Thyroid gland (tissue), 4 donors: Measurements from ENCODE around the gene DACH1. TPM values are rescaled to one million over a fixed set of nuclear protein-coding genes. Genes with fewer than 3 reads are reported as not detected.

ENCODE experiments used
- DNase-seq, 2 donors: peaks; one replicate each; pipeline ENCODE4 v3.0.0-alpha.2; 2019
- H3K27ac ChIP-seq, 3 donors: fragments of 200-600 bp; sonication (generic); 1 replicate in 2 of 3; 2 replicates in 1 of 3; pipeline ENCODE4 v1.5.1; 2016 to 2019; ENCODE audit warnings: mild to moderate bottlenecking in 1 of 3, moderate library complexity in 1 of 3
- H3K27me3 ChIP-seq: fragments of 200-600 bp; sonication (generic); one replicate; pipeline ENCODE4 v1.5.1; 2019
- H3K36me3 ChIP-seq, 2 donors: fragments of 200-600 bp; sonication (generic); one replicate each; pipeline ENCODE4 v1.5.1; 2016 to 2019
- H3K4me1 ChIP-seq, 2 donors: fragments of 200-600 bp; sonication (generic); one replicate each; pipeline ENCODE4 v1.5.1; 2017 to 2019
- H3K4me3 ChIP-seq, 3 donors: fragments of 200-600 bp; sonication (generic); replicated peaks in 1 of 3; 1 replicate in 2 of 3; 2 replicates in 1 of 3; pipeline ENCODE4 v1.5.1; 2016; ENCODE audit warnings: mild to moderate bottlenecking in 1 of 3
- H3K9me3 ChIP-seq: fragments of 200-600 bp; sonication (generic); one replicate; pipeline ENCODE4 v1.5.1; 2017
- CTCF ChIP-seq, 6 experiments: fragments of 200-600 bp in 3 of 6; fragments of 450-650 bp in 3 of 6; sonication (generic) in 3 of 6; IDR thresholded peaks; one replicate each; pipeline ENCODE4 v1.5.1; 2016 to 2019; ENCODE audit warnings: antibody characterized with exemption in 6 of 6, mild to moderate bottlenecking in 2 of 6, inconsistent platforms in 1 of 6, moderate library complexity in 1 of 6
- POLR2A ChIP-seq, 2 donors: fragments of 450-650 bp; IDR thresholded peaks; one replicate each; pipeline ENCODE4 v1.6.1; 2017; ENCODE audit warnings: antibody characterized with exemption in 2 of 2, mild to moderate bottlenecking in 2 of 2, moderate library complexity in 1 of 2
- WGBS, 2 donors: methylation state at CpG; one replicate each; pipeline ENCODE4 v1.1.5; 2017; 5-methylcytosine and 5-hydroxymethylcytosine counted together
- intact Hi-C: fragments of 100-400 bp; cut with DNase I; formaldehyde crosslinking; loops from one replicate; pipeline ENCODE4 v1.15.1; 2023
- total RNA-seq, 4 donors: library from RNA; depleted of rRNA; stranded (reverse); fragments of >200 nt; gene quantifications; one replicate each; pipeline ENCODE4 v1.2.3, GENCODE V29; 2016

The DACH1 gene
- total RNA-seq, 4 donors from 2014 or later = 0.33 to 0.49 (median 0.33) TPM; not detected in 1

DNA sequence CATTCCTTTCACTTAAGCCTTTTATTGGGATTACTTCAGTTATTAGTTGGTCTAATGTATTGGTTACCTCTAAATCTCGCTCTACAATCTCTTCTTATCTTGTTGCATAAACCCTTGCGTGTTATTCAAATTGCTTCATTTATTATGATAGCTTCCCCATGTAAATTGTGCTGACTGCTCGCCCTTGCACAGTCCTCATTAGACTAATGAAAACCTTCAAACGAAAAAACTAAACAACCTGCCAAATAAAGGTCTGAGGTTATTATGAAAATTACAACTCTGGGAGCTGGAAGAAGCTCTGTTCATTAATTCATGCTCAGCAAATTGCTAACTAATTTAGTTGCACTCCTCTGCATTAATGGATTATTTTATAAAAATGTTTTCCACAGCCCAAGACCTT is 320.1 kb downstream of the DACH1 start:
- intact Hi-C loops = no loop called here
- WGBS, 2 donors = 81 to 85% methylated on average over 4 of the region's 4 CpGs
- H3K9me3 ChIP-seq = no peaks in the 10 kb centered on the region

GRCh38 chr13:71540098-71540497 is 326.9 kb downstream of the DACH1 start:
- H3K27me3 ChIP-seq = no peaks in the 10 kb centered on the region
- H3K27ac ChIP-seq = no peak overlapping the region
- TF ChIP-seq CTCF (IDR thresholded peaks at IDR 0.05) (no peak), POLR2A (IDR thresholded peaks at IDR 0.05) (no peak)
- no peaks in the 10 kb centered on the region for H3K9me3 ChIP-seq
- intact Hi-C loops = no loop called here
- H3K4me1 ChIP-seq = no peaks in the 10 kb centered on the region
- DNase-seq = no peak
- no peak overlapping the region for H3K4me3 ChIP-seq
- WGBS, 2 donors = 33 to 35% methylated on average over 1 of the region's 1 CpG
- no peaks in the 10 kb centered on the region for H3K36me3 ChIP-seq

More for the DNA sequence above, 320.1 kb downstream of the DACH1 start:
- no peaks in the 10 kb centered on the region for H3K36me3 ChIP-seq
- H3K27me3 ChIP-seq = no peaks in the 10 kb centered on the region
- H3K27ac ChIP-seq = no peak overlapping the region
- no peak overlapping the region for H3K4me3 ChIP-seq
- TF ChIP-seq POLR2A (IDR thresholded peaks at IDR 0.05) (no peak), CTCF (IDR thresholded peaks at IDR 0.05) (no peak)
- no peak for DNase-seq
- H3K4me1 ChIP-seq = no peaks in the 10 kb centered on the region

- Histone ChIP-seq H3K4me1 (no peaks in the 10 kb centered on the region), H3K4me3 (no peak overlapping the region), H3K27me3 (no peaks in the 10 kb centered on the region), H3K9me3 (no peaks in the 10 kb centered on the region), H3K36me3 (no peaks in the 10 kb centered on the region), H3K27ac (no peak overlapping the region)
- DNase-seq = no peak
- TF ChIP-seq CTCF (IDR thresholded peaks at IDR 0.05) (no peak), POLR2A (IDR thresholded peaks at IDR 0.05) (no peak)
- intact Hi-C loops = no loop called here
- 95 to 100% methylated on average over 2 of the region's 2 CpGs for WGBS, 2 donors
These were observed 330.8 kb downstream of the DACH1 start for GRCh38 chr13:71536201-71536600.

DNA sequence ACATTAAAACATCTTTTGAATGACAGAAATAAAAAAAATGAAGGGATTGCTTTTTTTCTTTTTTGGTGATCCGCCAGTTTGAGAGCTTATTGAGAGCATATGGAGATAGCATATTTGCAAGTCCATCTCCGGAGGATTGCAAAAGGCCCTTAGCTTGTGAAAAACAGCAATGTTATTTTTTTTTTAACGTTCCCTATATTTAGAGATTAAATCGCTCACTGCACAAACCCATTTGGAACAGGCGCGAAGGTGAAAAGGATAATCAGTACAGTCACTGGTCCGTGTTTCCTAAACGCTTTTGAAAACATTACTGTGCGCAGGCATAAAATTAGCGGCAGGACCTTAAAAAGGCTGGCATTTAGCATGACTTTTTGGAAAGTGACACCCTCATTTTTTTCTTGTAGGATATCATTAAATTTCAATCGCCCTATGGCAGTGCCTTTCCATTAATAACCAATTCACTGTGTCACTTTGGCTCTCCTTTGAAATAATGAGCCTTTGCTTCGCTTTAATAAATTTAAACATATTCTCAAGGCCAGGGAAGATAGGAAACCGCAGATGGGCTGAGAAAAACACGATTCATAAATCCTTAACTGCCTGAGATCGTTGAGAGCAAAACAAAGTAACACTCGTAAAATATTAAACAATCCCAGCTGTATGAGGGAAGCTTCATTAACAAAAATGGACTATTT is 342.2 kb downstream of the DACH1 start:
- 80 to 81% methylated on average over 16 of the region's 16 CpGs for WGBS, 2 donors
- no peak for DNase-seq
- Histone ChIP-seq H3K27ac (no peak overlapping the region), H3K27me3 (no peaks in the 10 kb centered on the region), H3K36me3 (no peaks in the 10 kb centered on the region), H3K4me3 (no peak overlapping the region), H3K9me3 (no peaks in the 10 kb centered on the region), H3K4me1 (no peaks in the 10 kb centered on the region)
- no peak for TF ChIP-seq CTCF (IDR thresholded peaks at IDR 0.05)
- no peak for TF ChIP-seq POLR2A (IDR thresholded peaks at IDR 0.05)
- intact Hi-C loops = no loop called here

DNA sequence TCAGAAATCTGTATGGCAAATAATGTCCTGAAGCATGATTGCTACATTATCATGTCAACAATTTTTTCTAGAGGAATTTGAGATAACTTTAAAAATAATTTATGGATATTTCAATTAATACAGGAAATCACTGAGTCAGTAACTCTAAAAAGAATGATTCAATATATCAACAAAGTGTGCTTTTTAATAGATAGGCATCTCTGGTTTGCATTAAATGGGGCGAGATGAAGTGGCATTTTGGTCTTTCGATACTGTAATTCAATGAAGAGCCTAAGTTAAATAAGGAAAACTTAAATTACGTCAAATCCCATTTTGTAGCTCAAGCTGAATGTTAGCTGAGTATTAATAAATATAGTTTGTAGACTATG is 342.8 kb downstream of the DACH1 start:
- Histone ChIP-seq H3K27ac (no peak overlapping the region), H3K4me3 (no peak overlapping the region), H3K9me3 (no peaks in the 10 kb centered on the region), H3K27me3 (no peaks in the 10 kb centered on the region), H3K36me3 (no peaks in the 10 kb centered on the region), H3K4me1 (no peaks in the 10 kb centered on the region)
- intact Hi-C loops = no loop called here
- no peak for DNase-seq
- WGBS, 2 donors = 90 to 91% methylated on average over 3 of the region's 3 CpGs
- TF ChIP-seq POLR2A (IDR thresholded peaks at IDR 0.05) (no peak), CTCF (IDR thresholded peaks at IDR 0.05) (no peak)
